ENCODE data around the gene KBTBD7. TPM values are rescaled to one million over a fixed set of nuclear protein-coding genes. Genes with fewer than 3 reads are reported as not detected.
A peak's percentile ranks its signal among the peaks of the same experiment; 100 is the strongest.

The KBTBD7 gene
- 10 to 100 TPM; 17.0 to 20.2 (median 18.8) TPM for polyA plus RNA-seq (ENCODE audit: insufficient read length in 4 of 4)

- peak; percentile 66 to 91 (median 78) for DNase-seq (ENCODE audit: low read depth in 4 of 4, low spot score in 2 of 4)
Observed at GRCh38 chr13:41193919-41194824, at the start of gene KBTBD7. TSS of gene KBTBD7 (minus strand) at chr13:41194569. CDS start at chr13:41194257, 312 bp downstream.

- no peak for DNase-seq (ENCODE audit: low read depth in 4 of 4, low spot score in 2 of 4)
Observed at GRCh38 chr13:41241626-41242025, 47.3 kb upstream of the KBTBD7 start.

- no peak for DNase-seq (ENCODE audit: low read depth in 4 of 4, low spot score in 2 of 4)
Observed at GRCh38 chr13:41236369-41236768, 42.0 kb upstream of the KBTBD7 start.

- DNase-seq (ENCODE audit: low read depth in 4 of 4, low spot score in 2 of 4): no peak
Observed at GRCh38 chr13:41232578-41233480, 38.5 kb upstream of the KBTBD7 start.

GRCh38 chr13:41231786-41232185 lies 37.4 kb upstream of the KBTBD7 start:
- DNase-seq (ENCODE audit: low read depth in 4 of 4, low spot score in 2 of 4): peak in 1 of 4 donors; percentile 12

- DNase-seq (ENCODE audit: low read depth in 4 of 4, low spot score in 2 of 4): no peak
Observed at GRCh38 chr13:41231025-41231677, 36.8 kb upstream of the KBTBD7 start.

- no peak for DNase-seq (ENCODE audit: low read depth in 4 of 4, low spot score in 2 of 4)
Observed at GRCh38 chr13:41229356-41229755, 35.0 kb upstream of the KBTBD7 start.

- DNase-seq (ENCODE audit: low read depth in 4 of 4, low spot score in 2 of 4): no peak
Observed at GRCh38 chr13:41224113-41225110, 30.0 kb upstream of the KBTBD7 start.

GRCh38 chr13:41222259-41222852 lies 28.0 kb upstream of the KBTBD7 start:
- DNase-seq (ENCODE audit: low read depth in 4 of 4, low spot score in 2 of 4): peak in 2 of 4 donors; percentile 27 to 29

GRCh38 chr13:41220401-41220800 lies 26.0 kb upstream of the KBTBD7 start:
- no peak for DNase-seq (ENCODE audit: low read depth in 4 of 4, low spot score in 2 of 4)

GRCh38 chr13:41216160-41216559 lies 21.8 kb upstream of the KBTBD7 start:
- no peak for DNase-seq (ENCODE audit: low read depth in 4 of 4, low spot score in 2 of 4)

- no peak for DNase-seq (ENCODE audit: low read depth in 4 of 4, low spot score in 2 of 4)
Observed at GRCh38 chr13:41213919-41214318, 19.6 kb upstream of the KBTBD7 start.

- DNase-seq (ENCODE audit: low read depth in 4 of 4, low spot score in 2 of 4): no peak
Observed at GRCh38 chr13:41213316-41213715, 18.9 kb upstream of the KBTBD7 start.

- DNase-seq (ENCODE audit: low read depth in 4 of 4, low spot score in 2 of 4): no peak
Observed at GRCh38 chr13:41212881-41213280, 18.5 kb upstream of the KBTBD7 start.

GRCh38 chr13:41211062-41211461 lies 16.7 kb upstream of the KBTBD7 start:
- no peak for DNase-seq (ENCODE audit: low read depth in 4 of 4, low spot score in 2 of 4)

- no peak for DNase-seq (ENCODE audit: low read depth in 4 of 4, low spot score in 2 of 4)
Observed at GRCh38 chr13:41206467-41206866, 12.1 kb upstream of the KBTBD7 start.

GRCh38 chr13:41203810-41204209 lies 9.4 kb upstream of the KBTBD7 start:
- DNase-seq (ENCODE audit: low read depth in 4 of 4, low spot score in 2 of 4): peak in 1 of 4 donors; percentile 29

GRCh38 chr13:41200126-41200525 lies 5.8 kb upstream of the KBTBD7 start:
- no peak for DNase-seq (ENCODE audit: low read depth in 4 of 4, low spot score in 2 of 4)

- no peak for DNase-seq (ENCODE audit: low read depth in 4 of 4, low spot score in 2 of 4)
Observed at GRCh38 chr13:41199526-41199925, 5.2 kb upstream of the KBTBD7 start.

Measured in left renal cortex interstitium (tissue), 4 donors.